Measurements from ENCODE around the gene C20orf204. TPM values are rescaled to one million over a fixed set of nuclear protein-coding genes. Genes with fewer than 3 reads are reported as not detected.

Gene C20orf204
- total RNA-seq, 3 donors from 2014 or later = 1.0 to 1.8 (median 1.7) TPM

- no peaks in the 10 kb centered on the region for H3K9me3 ChIP-seq
- ATAC-seq (no peak), DNase-seq (no peak)
- H3K4me3 ChIP-seq = no peak overlapping the region
- no peaks in the 10 kb centered on the region for H3K36me3 ChIP-seq (ENCODE audit: low read depth)
- TF ChIP-seq CTCF (IDR thresholded peaks at IDR 0.05) = no peak
- peaks cover 12% of the 10 kb centered on the region for H3K4me1 ChIP-seq (ENCODE audit: low read depth)
- intact Hi-C loops (cut with DNase I, micrococcal nuclease) = no loop called here
Measured at GRCh38 chr20:64042054-64042781, 6.2 kb downstream of the C20orf204 start.

GRCh38 chr20:64043768-64044167, 7.8 kb downstream of the C20orf204 start:
- ATAC-seq (no peak), DNase-seq (no peak)
- Histone ChIP-seq H3K36me3 (ENCODE audit: low read depth) (no peaks in the 10 kb centered on the region), H3K4me1 (ENCODE audit: low read depth) (peaks cover 4% of the 10 kb centered on the region), H3K9me3 (no peaks in the 10 kb centered on the region), H3K4me3 (no peak overlapping the region)
- no peak for TF ChIP-seq CTCF (IDR thresholded peaks at IDR 0.05)
- intact Hi-C loops (cut with DNase I, micrococcal nuclease) = no loop called here

GRCh38 chr20:64044484-64045247, 8.7 kb downstream of the C20orf204 start:
- ATAC-seq (peak; percentile 27), DNase-seq (no peak)
- H3K36me3 ChIP-seq (ENCODE audit: low read depth) = no peaks in the 10 kb centered on the region
- H3K4me3 ChIP-seq = no peak overlapping the region
- no peaks in the 10 kb centered on the region for H3K4me1 ChIP-seq (ENCODE audit: low read depth)
- no peak for TF ChIP-seq CTCF (IDR thresholded peaks at IDR 0.05)
- no peaks in the 10 kb centered on the region for H3K9me3 ChIP-seq
- intact Hi-C loops (cut with DNase I, micrococcal nuclease) = no loop called here

GRCh38 chr20:64045346-64046011, 9.5 kb downstream of the C20orf204 start:
- Histone ChIP-seq H3K4me3 (no peak overlapping the region), H3K36me3 (ENCODE audit: low read depth) (no peaks in the 10 kb centered on the region), H3K9me3 (no peaks in the 10 kb centered on the region), H3K4me1 (ENCODE audit: low read depth) (peaks cover 5% of the 10 kb centered on the region)
- DNase-seq = no peak
- no peak for ATAC-seq
- intact Hi-C loops (cut with DNase I, micrococcal nuclease) = no loop called here
- TF ChIP-seq CTCF (IDR thresholded peaks at IDR 0.05) = no peak

GRCh38 chr20:64047046-64047389, 11.0 kb downstream of the C20orf204 start:
- Histone ChIP-seq H3K4me3 (no peak overlapping the region), H3K4me1 (ENCODE audit: low read depth) (peaks cover 5% of the 10 kb centered on the region), H3K9me3 (no peaks in the 10 kb centered on the region), H3K36me3 (ENCODE audit: low read depth) (no peaks in the 10 kb centered on the region)
- DNase-seq = no peak
- intact Hi-C loops (cut with DNase I, micrococcal nuclease) = no loop called here
- no peak for TF ChIP-seq CTCF (IDR thresholded peaks at IDR 0.05)
- ATAC-seq = no peak

Data from mucosa of descending colon (tissue), 3 donors.